SK-N-SH treated with all-trans-retinoic acid at 6 μM for 48 hours (cell line): ENCODE measurements around the gene MTERF2.

Experiments used
- ARNTL ChIP-seq: fragments of 450-650 bp; formaldehyde crosslinking; IDR thresholded peaks from 2 replicates; pipeline ENCODE4 v1.5.0; 2020; ENCODE audit warnings: low read depth, mild to moderate bottlenecking, moderate library complexity, borderline replicate concordance
- OSR1 ChIP-seq: fragments of 250-450 bp; sonication (Bioruptor Pico); IDR thresholded peaks from 2 replicates; pipeline ENCODE4 v1.8.0; 2022; ENCODE audit warnings: moderate library complexity, mild to moderate bottlenecking, inconsistent platforms
- SNAI2 ChIP-seq: fragments of 250-450 bp; sonication (Bioruptor Pico); IDR thresholded peaks from 2 replicates; pipeline ENCODE4 v1.5.0; 2020; ENCODE audit warnings: mild to moderate bottlenecking, moderate library complexity
- ZFP3 ChIP-seq: fragments of 250-450 bp; sonication (Bioruptor Pico); IDR thresholded peaks from 2 replicates; pipeline ENCODE4 v1.5.0; 2020; ENCODE audit warnings: mild to moderate bottlenecking, moderate library complexity
- TF ChIP-seq, protein P1 (sequence below): fragments of 250-450 bp; sonication (Bioruptor Pico); IDR thresholded peaks from 2 replicates; pipeline ENCODE4 v1.5.0; 2020; ENCODE audit warnings: mild to moderate bottlenecking, moderate library complexity
- TF ChIP-seq, protein P2 (sequence below): fragments of 250-450 bp; sonication (Bioruptor Pico); IDR thresholded peaks from 2 replicates; pipeline ENCODE4 v1.8.0; 2020; ENCODE audit warnings: mild to moderate bottlenecking, moderate library complexity, borderline replicate concordance
- TF ChIP-seq, protein P3 (sequence below): fragments of 250-450 bp; sonication (Bioruptor Pico); IDR thresholded peaks from 2 replicates; pipeline ENCODE4 v1.8.0; 2021; ENCODE audit warnings: low read depth, mild to moderate bottlenecking, moderate library complexity, borderline replicate concordance

DNA sequence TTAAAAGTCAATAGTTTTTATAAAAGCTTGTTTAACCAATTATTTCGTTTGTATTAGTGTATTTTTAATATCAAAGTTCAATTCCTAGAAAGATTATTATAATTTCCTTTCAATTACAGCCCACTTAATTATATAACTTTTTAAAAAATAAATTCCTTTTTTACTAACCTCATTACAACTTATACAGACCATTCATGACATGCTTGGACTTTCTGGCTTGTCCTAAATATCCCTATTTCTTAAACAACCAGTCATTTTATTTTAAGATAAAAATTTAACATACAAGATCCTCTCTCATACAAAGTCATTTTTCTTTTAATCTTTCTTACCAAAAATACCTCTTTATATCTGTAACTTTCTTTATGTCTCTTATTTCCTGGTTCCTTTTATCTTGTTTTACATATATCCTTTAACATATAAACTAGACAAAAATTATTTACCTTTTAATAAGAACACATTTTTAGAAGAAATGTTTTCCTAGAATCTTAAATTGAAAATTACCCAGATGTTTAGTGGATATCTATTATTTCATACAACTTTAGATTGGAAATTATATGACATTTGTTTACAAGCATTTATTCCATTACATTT, 41.6 kb downstream of the MTERF2 start:
- TF ChIP-seq ZFP3 (no peak), ARNTL (no peak), OSR1 (CRISPR knock-in tag) (no peak), SNAI2 (CRISPR knock-in tag) (no peak)
- TF ChIP-seq, protein P1, sequence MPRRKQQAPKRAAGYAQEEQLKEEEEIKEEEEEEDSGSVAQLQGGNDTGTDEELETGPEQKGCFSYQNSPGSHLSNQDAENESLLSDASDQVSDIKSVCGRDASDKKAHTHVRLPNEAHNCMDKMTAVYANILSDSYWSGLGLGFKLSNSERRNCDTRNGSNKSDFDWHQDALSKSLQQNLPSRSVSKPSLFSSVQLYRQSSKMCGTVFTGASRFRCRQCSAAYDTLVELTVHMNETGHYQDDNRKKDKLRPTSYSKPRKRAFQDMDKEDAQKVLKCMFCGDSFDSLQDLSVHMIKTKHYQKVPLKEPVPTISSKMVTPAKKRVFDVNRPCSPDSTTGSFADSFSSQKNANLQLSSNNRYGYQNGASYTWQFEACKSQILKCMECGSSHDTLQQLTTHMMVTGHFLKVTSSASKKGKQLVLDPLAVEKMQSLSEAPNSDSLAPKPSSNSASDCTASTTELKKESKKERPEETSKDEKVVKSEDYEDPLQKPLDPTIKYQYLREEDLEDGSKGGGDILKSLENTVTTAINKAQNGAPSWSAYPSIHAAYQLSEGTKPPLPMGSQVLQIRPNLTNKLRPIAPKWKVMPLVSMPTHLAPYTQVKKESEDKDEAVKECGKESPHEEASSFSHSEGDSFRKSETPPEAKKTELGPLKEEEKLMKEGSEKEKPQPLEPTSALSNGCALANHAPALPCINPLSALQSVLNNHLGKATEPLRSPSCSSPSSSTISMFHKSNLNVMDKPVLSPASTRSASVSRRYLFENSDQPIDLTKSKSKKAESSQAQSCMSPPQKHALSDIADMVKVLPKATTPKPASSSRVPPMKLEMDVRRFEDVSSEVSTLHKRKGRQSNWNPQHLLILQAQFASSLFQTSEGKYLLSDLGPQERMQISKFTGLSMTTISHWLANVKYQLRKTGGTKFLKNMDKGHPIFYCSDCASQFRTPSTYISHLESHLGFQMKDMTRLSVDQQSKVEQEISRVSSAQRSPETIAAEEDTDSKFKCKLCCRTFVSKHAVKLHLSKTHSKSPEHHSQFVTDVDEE = no peak
- TF ChIP-seq, protein P2, sequence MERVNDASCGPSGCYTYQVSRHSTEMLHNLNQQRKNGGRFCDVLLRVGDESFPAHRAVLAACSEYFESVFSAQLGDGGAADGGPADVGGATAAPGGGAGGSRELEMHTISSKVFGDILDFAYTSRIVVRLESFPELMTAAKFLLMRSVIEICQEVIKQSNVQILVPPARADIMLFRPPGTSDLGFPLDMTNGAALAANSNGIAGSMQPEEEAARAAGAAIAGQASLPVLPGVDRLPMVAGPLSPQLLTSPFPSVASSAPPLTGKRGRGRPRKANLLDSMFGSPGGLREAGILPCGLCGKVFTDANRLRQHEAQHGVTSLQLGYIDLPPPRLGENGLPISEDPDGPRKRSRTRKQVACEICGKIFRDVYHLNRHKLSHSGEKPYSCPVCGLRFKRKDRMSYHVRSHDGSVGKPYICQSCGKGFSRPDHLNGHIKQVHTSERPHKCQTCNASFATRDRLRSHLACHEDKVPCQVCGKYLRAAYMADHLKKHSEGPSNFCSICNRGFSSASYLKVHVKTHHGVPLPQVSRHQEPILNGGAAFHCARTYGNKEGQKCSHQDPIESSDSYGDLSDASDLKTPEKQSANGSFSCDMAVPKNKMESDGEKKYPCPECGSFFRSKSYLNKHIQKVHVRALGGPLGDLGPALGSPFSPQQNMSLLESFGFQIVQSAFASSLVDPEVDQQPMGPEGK = no peak
- TF ChIP-seq, protein P3, sequence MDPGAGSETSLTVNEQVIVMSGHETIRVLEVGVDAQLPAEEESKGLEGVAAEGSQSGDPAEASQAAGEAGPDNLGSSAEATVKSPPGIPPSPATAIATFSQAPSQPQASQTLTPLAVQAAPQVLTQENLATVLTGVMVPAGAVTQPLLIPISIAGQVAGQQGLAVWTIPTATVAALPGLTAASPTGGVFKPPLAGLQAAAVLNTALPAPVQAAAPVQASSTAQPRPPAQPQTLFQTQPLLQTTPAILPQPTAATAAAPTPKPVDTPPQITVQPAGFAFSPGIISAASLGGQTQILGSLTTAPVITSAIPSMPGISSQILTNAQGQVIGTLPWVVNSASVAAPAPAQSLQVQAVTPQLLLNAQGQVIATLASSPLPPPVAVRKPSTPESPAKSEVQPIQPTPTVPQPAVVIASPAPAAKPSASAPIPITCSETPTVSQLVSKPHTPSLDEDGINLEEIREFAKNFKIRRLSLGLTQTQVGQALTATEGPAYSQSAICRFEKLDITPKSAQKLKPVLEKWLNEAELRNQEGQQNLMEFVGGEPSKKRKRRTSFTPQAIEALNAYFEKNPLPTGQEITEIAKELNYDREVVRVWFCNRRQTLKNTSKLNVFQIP (CRISPR knock-in tag) = no peak
